Heart right ventricle (tissue), 16 donors: ENCODE measurements around the gene RETN. TPM values are rescaled to one million over a fixed set of nuclear protein-coding genes. Genes with fewer than 3 reads are reported as not detected.
A peak's percentile ranks its signal among the peaks of the same experiment; 100 is the strongest.

Source experiments
- ATAC-seq, 8 donors: fragments of 200-7000 bp; cut with Tn5 transposase; one replicate each; pipeline ENCODE4 v1.9.1; 2020; ENCODE audit warnings: mild to moderate bottlenecking in 8 of 8, moderate library complexity in 8 of 8, moderate number of reproducible peaks in 1 of 8
- DNase-seq, 2 donors: peaks; one replicate each; pipeline ENCODE4 v3.0.0-alpha.2; 2020
- H3K27ac ChIP-seq, 10 donors: fragments of 200-600 bp; sonication (generic) in 2 of 10; one replicate each; pipeline versions ENCODE4 v1.5.0 to v1.8.0; 2020 to 2022; ENCODE audit warnings: mild to moderate bottlenecking in 3 of 10
- H3K27me3 ChIP-seq, 7 donors: fragments of 200-600 bp; one replicate each; pipeline ENCODE4 v1.8.0; 2021 to 2022; ENCODE audit warnings: mild to moderate bottlenecking in 2 of 7
- H3K36me3 ChIP-seq, 9 donors: fragments of 200-600 bp; sonication (generic) in 1 of 9; one replicate each; pipeline versions ENCODE4 v1.5.0 to v1.8.0; 2020 to 2022; ENCODE audit warnings: mild to moderate bottlenecking in 2 of 9
- H3K4me1 ChIP-seq, 9 donors: fragments of 200-600 bp; sonication (generic) in 1 of 9; one replicate each; pipeline versions ENCODE4 v1.5.0 to v1.8.0; 2020 to 2022; ENCODE audit warnings: mild to moderate bottlenecking in 4 of 9
- H3K4me3 ChIP-seq, 10 donors: fragments of 200-600 bp; sonication (generic) in 2 of 10; one replicate each; pipeline versions ENCODE4 v1.5.0 to v1.8.0; 2020 to 2022; ENCODE audit warnings: mild to moderate bottlenecking in 7 of 10, moderate library complexity in 2 of 10
- H3K9me3 ChIP-seq, 11 donors: fragments of 200-600 bp in 10 of 11; sonication (generic) in 2 of 11; one replicate each; pipeline versions ENCODE4 v1.5.0 to v1.8.0; 2013 to 2022; ENCODE audit warnings: mild to moderate bottlenecking in 2 of 11, control low read depth in 1 of 11, moderate library complexity in 1 of 11
- WGBS, 2 donors: extraction: QIAGEN DNeasy Blood & Tissue Kit; methylation state at CpG; one replicate each; pipeline ENCODE4 v1.1.7; 2013; ENCODE audit warnings: inconsistent platforms in 1 of 2; 5-methylcytosine and 5-hydroxymethylcytosine counted together
- intact Hi-C, 10 donors: fragments of 100-400 bp; cut with DNase I; formaldehyde crosslinking; loops; one replicate each; pipeline versions ENCODE4 v1.11.1 to v1.14.2; 2022
- long read RNA-seq, 3 donors: library from polyadenylated mRNA; unstranded; transcript quantifications; one replicate each; pipeline ENCODE4 v2.0.0, GENCODE V29; 2020 to 2021
- polyA plus RNA-seq, 2 donors: library from polyadenylated mRNA; stranded (reverse); fragments of 200-250 nt; gene quantifications; one replicate each; pipeline ENCODE4 v1.2.3, GENCODE V29; 2013
- total RNA-seq, 10 donors: library from RNA; stranded (reverse); fragmentation: NEBNext Ultra II Directional in 3 of 10; extraction: Animal tissue kit (Norgen Biotek cat#: 25700) in 3 of 10; gene quantifications; one replicate each; pipeline versions ENCODE4 v1.2.1 to v1.2.4, GENCODE V29; 2021 to 2023
- TF ChIP-seq, protein P1 (sequence below), 9 donors: fragments of 200-600 bp; sonication (generic) in 2 of 9; IDR thresholded peaks; one replicate each; pipeline versions ENCODE4 v1.5.0 to v1.8.0; 2021 to 2022; ENCODE audit warnings: antibody characterized with exemption in 9 of 9, mild to moderate bottlenecking in 5 of 9, moderate library complexity in 1 of 9
- donor health status: Arrhythmogenic right ventricular cardiomyopathy.
- donor health status: ischemic (EF 13 %, LVEDD 7.1; RV severe dilation, severe dysfunction).
- donor health status: healthy with polysubstance abuse.
- donor health status: DM: no; HTN: yes; CAD: no.
- donor health status: DM: no; HTN: no; CAD: no.
- donor health status: ischemic (EF 25% LVEDD 6.9; RV normal size, moderate dysfunction).
- donor health status: ischemic (EF 25% LVEDD 5.7; RV mildly dilated, moderate dysfunction).
- donor health status: healthy.
- donor health status: DM: yes; HTN: yes; CAD: no.
- donor health status: Ischemic cardiomyopathy.
- donor health status: ischemic (EF 35%, LVEDD 5.7; RV mildly dilated, moderate dysfunction).
- donor health status: nonischemic (EF 11% LVEDD 7.7; RV severe dilation, severe dysfunction).
- donor health status: DM: yes; HTN: yes; CAD: no.
- donor health status: PGD.
- donor health status: ischemic (EF 29% LVEDD 5.4; RV normal size, mild dysfunction).
- donor health status: nonischemic (EF 23%, LVEDD 6.1; RV moderate dilation, normal function).

Gene RETN, protein sequence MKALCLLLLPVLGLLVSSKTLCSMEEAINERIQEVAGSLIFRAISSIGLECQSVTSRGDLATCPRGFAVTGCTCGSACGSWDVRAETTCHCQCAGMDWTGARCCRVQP
- total RNA-seq (under 1 TPM in 2 of 10 donors, not detected in 8; 0.51 to 0.76 TPM), polyA plus RNA-seq (10 to 100 TPM in 1 of 2 donors, 1 to 10 TPM in 1; 8.5 to 12.6 TPM)
- long read RNA-seq, donor 1, result 0 reads
- long read RNA-seq, donor 2, result 0 reads
- long read RNA-seq, donor 3, result 0 reads

DNA sequence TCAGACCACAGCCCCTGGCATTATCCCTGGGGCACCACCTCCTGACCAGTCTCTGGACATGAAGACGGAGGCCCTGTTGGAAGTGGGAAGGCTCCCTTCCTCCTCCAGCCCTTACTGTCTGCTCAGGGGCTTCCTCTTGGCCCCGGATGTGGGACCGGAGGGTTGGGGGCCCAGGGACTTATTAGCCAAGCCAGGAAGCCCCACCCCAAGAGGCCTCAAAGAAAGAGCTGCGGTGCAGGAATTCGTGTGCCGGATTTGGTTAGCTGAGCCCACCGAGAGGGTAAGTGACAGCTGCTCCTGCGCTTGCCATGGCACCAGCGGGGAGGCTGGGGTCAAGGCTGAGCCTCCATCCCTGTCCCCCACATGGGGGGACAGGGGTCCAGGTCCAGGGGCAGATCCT is at the start of gene RETN:
Gene RETN, plus strand, starts transcription at position 208 of the 400 bp plus-strand sequence. CDS start 278 bp downstream, outside the sequence.
- intact Hi-C loops, result no loop called here
- 63 to 67% methylated on average over 9 of the region's 9 CpGs for WGBS, 2 donors
- Histone ChIP-seq H3K36me3 (no peaks in the 10 kb centered on the region), H3K9me3 (peaks cover 0 to 4% (median 0%) of the 10 kb centered on the region in 11 donors), H3K4me1 (peaks cover 0 to 7% (median 0%) of the 10 kb centered on the region in 9 donors), H3K27ac (no peak within 1 kb of the TSS), H3K4me3 (no peak within 1 kb of the TSS), H3K27me3 (peaks cover 0 to 55% (median 32%) of the 10 kb centered on the region in 7 donors)
- TF ChIP-seq, protein P1, sequence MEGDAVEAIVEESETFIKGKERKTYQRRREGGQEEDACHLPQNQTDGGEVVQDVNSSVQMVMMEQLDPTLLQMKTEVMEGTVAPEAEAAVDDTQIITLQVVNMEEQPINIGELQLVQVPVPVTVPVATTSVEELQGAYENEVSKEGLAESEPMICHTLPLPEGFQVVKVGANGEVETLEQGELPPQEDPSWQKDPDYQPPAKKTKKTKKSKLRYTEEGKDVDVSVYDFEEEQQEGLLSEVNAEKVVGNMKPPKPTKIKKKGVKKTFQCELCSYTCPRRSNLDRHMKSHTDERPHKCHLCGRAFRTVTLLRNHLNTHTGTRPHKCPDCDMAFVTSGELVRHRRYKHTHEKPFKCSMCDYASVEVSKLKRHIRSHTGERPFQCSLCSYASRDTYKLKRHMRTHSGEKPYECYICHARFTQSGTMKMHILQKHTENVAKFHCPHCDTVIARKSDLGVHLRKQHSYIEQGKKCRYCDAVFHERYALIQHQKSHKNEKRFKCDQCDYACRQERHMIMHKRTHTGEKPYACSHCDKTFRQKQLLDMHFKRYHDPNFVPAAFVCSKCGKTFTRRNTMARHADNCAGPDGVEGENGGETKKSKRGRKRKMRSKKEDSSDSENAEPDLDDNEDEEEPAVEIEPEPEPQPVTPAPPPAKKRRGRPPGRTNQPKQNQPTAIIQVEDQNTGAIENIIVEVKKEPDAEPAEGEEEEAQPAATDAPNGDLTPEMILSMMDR (IDR thresholded peaks at IDR 0.05), result no peak
- ATAC-seq (no peak), DNase-seq (no peak)

DNA sequence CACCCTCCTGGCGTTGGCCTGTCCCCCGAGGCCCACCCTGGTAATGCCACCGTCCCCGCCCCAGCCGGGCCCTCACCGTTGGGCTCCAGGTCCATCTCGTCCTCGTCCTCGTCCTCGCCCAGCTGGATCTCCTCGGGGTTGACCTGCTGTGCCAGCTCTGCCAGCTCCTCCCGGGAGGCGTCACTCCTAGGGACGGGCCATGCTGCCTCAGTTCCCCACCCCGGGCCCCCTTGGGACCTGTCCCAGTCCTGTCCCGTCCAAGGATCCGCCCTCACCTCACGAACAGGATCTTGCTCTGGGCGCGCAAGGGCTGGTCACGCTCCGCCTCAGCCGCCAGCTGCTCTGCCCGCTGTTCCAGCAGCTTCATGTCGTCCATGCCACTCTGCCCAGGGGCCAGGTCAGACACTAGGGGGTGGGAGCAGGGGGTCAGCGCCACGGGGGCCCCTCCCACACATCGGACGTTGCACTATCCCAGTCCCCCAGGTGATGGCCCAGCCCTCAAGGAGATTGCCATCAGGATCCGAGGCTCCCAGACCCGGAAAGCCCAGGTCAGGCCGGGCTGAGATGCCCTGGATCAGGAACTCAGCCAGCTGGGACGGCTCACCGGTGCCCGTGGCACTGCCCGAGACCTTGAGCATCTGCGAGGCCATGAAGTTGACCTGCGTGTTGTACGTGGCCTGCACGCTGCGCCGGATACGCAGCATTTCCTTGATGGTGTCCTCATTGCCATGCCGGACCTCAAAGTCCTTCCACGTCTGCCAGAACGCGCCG is 49.0 kb upstream of the RETN start:
- peak in 1 of 8 donors; percentile 4 for ATAC-seq
- Histone ChIP-seq H3K27me3 (no peaks in the 10 kb centered on the region), H3K9me3 (no peaks in the 10 kb centered on the region), H3K36me3 (peaks cover 0 to 75% (median 43%) of the 10 kb centered on the region in 9 donors), H3K4me1 (peaks cover 0 to 11% (median 2%) of the 10 kb centered on the region in 9 donors), H3K27ac (no peak overlapping the region), H3K4me3 (no peak overlapping the region)
- TF ChIP-seq, protein P1 (IDR thresholded peaks at IDR 0.05), result no peak
- WGBS, 2 donors, result 94 to 95% methylated on average over 48 of the region's 48 CpGs
- intact Hi-C loops, result no loop called here
- DNase-seq, result no peak

DNA sequence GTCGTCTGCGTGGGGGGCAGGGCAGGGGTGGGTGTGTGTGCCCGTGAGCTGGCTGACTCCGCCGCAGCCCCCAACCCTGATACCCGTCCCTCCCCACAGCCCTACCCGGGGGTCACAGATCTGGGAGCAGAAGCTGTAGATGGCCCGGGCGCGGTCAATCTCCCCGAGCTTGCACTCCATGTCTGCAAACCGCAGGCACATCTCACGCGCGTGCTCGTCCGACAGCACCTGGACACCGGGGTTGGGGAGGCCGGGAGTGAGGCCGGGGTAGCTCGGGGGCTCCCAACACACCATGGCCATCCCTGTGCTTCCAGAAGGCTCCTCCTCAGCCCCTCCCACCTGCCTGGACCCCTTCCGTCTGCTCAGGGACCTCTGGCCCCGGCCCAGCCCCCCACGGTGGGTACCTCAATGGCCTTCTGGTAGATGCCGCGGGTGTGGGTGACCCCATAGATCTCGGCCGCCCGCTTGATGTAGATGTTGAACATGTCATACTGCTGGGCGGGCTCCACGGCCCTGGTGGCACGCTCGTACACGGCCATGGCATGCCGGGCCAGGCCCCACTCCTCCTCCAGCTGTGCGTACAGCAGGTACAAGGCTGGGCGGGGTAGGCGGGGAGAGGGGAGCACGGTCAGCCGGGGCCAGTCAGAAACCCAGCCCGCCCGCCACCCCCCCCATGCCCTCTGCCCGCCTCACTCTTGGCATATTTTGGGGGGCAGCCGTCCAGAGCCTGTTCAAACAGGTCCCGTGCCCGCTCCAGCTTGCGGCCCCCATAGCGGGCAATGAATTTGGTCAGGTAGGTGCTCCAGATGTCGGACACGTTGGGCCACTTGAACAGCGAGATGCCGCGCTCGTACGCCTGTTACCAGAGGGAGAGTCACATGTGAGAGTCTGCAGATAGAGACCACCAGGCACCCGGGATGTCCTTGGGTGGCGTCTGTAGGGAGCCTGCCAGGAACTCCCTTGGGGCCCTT is 48.1 kb upstream of the RETN start:
- Histone ChIP-seq H3K4me3 (no peak overlapping the region), H3K27me3 (no peaks in the 10 kb centered on the region), H3K36me3 (peaks cover 0 to 84% (median 47%) of the 10 kb centered on the region in 9 donors), H3K9me3 (no peaks in the 10 kb centered on the region), H3K4me1 (peaks cover 0 to 11% (median 2%) of the 10 kb centered on the region in 9 donors), H3K27ac (no peak overlapping the region)
- intact Hi-C loops, result no loop called here
- TF ChIP-seq, protein P1 (IDR thresholded peaks at IDR 0.05), result no peak
- WGBS, 2 donors, result 94 to 96% methylated on average over 54 to 57 of the region's 57 CpGs
- ATAC-seq, result no peak
- no peak for DNase-seq
